ENCODE measurements around the gene IL18. TPM values are rescaled to one million over a fixed set of nuclear protein-coding genes. Genes with fewer than 3 reads are reported as not detected.

Gene IL18
- total RNA-seq, 4 donors from 2014 or later = 5.8 to 7.9 (median 6.8) TPM

DNA sequence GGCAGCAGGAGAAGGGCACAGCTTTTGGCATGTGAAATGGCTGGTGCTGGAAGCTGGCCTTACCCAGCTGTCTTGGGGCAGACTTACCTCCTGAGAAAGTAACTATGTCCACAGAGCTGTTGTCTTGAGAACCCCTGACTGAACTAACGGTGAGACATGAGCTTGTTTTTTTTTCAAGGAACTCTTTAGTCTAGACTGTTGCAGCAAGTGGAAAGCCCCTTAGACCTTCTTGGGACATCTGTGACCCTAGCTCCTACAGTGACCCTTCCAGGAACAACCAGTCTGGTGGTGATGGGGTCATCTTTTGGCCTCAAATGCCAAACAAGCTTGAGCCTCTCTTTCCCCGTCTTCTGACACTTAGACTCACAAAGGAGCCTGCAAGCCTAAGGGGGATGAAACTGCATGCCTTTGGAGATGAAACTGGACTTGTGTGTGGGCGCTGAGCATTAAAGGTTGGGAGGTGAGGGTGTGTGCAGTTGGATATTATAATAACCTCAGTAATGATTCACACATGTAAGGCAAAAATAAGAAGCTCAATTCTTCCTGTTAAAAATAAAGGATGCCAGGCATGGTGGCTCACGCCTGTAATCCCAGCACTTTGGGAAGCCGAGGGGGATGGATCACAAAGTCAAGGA is 41.8 kb downstream of the IL18 start:
- Histone ChIP-seq H3K27me3 (no peaks in the 10 kb centered on the region), H3K4me3 (no peak overlapping the region), H3K4me1 (no peaks in the 10 kb centered on the region), H3K9me3 (no peaks in the 10 kb centered on the region), H3K36me3 (peaks cover 0 to 7% (median 0%) of the 10 kb centered on the region in 4 donors), H3K27ac (replicated peaks in 1 of 4) (no peak overlapping the region)
- intact Hi-C loops (cut with DNase I) = no loop called here
- DNase-seq (ENCODE audit: extremely low spot score) = no peak
- TF ChIP-seq POLR2AphosphoS5 (IDR thresholded peaks at IDR 0.05) (no peak), POLR2A (IDR thresholded peaks at IDR 0.05; ENCODE audit: low read depth) (no peak), EP300 (IDR thresholded peaks at IDR 0.05) (no peak)
- 97% methylated on average over 5 of the region's 5 CpGs for WGBS

DNA sequence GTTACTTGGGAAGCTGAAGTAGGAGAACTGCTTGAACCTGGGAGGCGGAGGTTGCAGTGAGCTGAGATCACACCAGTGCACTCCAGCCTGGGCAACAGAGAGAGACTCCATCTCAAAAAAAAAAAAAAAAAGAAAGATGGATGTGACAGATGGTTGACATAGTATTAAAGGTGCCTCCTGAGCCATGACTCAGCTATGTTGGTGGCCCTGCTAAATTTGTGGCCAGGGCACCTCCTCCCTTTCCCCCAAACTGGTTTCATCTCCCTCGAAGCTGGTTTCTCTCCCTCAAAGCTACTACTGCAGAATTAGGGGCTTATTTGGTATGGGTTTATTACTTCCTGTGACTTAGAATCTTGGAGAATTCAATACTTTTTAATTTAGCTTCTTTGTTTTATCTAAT is 45.7 kb downstream of the IL18 start:
- Histone ChIP-seq H3K27ac (replicated peaks in 1 of 4) (no peak overlapping the region), H3K36me3 (peaks cover 0 to 7% (median 0%) of the 10 kb centered on the region in 4 donors), H3K4me1 (peaks cover 0 to 7% (median 3%) of the 10 kb centered on the region in 4 donors), H3K9me3 (no peaks in the 10 kb centered on the region), H3K27me3 (no peaks in the 10 kb centered on the region), H3K4me3 (no peak overlapping the region)
- WGBS = 83% methylated on average over 2 of the region's 2 CpGs
- TF ChIP-seq, protein P1, sequence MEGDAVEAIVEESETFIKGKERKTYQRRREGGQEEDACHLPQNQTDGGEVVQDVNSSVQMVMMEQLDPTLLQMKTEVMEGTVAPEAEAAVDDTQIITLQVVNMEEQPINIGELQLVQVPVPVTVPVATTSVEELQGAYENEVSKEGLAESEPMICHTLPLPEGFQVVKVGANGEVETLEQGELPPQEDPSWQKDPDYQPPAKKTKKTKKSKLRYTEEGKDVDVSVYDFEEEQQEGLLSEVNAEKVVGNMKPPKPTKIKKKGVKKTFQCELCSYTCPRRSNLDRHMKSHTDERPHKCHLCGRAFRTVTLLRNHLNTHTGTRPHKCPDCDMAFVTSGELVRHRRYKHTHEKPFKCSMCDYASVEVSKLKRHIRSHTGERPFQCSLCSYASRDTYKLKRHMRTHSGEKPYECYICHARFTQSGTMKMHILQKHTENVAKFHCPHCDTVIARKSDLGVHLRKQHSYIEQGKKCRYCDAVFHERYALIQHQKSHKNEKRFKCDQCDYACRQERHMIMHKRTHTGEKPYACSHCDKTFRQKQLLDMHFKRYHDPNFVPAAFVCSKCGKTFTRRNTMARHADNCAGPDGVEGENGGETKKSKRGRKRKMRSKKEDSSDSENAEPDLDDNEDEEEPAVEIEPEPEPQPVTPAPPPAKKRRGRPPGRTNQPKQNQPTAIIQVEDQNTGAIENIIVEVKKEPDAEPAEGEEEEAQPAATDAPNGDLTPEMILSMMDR (IDR thresholded peaks at IDR 0.05) = no peak
- TF ChIP-seq POLR2A (IDR thresholded peaks at IDR 0.05; ENCODE audit: low read depth) (no peak), POLR2AphosphoS5 (IDR thresholded peaks at IDR 0.05) (no peak), EP300 (IDR thresholded peaks at IDR 0.05) (no peak)
- intact Hi-C loops (cut with DNase I) = loop anchor here (10.0 kb wide), 1 partner anchor 167 kb away; no protein-coding TSS in a partner anchor
- no peak for DNase-seq (ENCODE audit: extremely low spot score)

DNA sequence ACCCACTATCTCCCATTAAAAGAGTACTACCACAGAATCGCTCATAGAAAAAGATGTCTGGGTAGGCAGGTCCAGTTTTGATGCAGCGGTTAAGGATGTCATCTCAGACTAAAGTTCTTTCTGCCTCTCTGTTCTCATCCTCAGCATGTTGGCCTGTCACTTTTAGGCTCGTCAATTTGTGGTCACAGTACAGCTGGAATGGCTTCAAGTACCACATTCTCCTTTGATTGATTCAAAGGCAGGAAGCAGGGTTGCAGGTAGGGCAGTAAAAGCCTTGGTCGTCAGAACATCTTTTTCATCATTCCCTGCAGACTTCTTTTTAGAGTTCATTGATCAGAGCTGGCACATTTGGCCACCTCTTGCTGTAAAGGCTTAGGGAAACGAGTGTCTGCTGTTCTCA is 48.5 kb downstream of the IL18 start:
- H3K27ac ChIP-seq (replicated peaks in 1 of 4) = no peak overlapping the region
- DNase-seq (ENCODE audit: extremely low spot score) = peak; percentile 10
- intact Hi-C loops (cut with DNase I) = loop anchor here (2.0 to 10.0 kb wide), 2 partner anchors 59 to 169 kb away; partner anchors contain the start of gene BCO2
- peaks cover 0 to 7% (median 0%) of the 10 kb centered on the region in 4 donors for H3K36me3 ChIP-seq
- 82% methylated on average over 5 of the region's 5 CpGs for WGBS
- TF ChIP-seq, protein P1 (IDR thresholded peaks at IDR 0.05) = no peak
- TF ChIP-seq POLR2A (IDR thresholded peaks at IDR 0.05; ENCODE audit: low read depth) = no peak
- TF ChIP-seq EP300 (IDR thresholded peaks at IDR 0.05) = no peak
- no peak for TF ChIP-seq POLR2AphosphoS5 (IDR thresholded peaks at IDR 0.05)
- peaks cover 0 to 7% (median 3%) of the 10 kb centered on the region in 4 donors for H3K4me1 ChIP-seq
- H3K4me3 ChIP-seq = no peak overlapping the region
- H3K27me3 ChIP-seq = no peaks in the 10 kb centered on the region
- no peaks in the 10 kb centered on the region for H3K9me3 ChIP-seq

DNA sequence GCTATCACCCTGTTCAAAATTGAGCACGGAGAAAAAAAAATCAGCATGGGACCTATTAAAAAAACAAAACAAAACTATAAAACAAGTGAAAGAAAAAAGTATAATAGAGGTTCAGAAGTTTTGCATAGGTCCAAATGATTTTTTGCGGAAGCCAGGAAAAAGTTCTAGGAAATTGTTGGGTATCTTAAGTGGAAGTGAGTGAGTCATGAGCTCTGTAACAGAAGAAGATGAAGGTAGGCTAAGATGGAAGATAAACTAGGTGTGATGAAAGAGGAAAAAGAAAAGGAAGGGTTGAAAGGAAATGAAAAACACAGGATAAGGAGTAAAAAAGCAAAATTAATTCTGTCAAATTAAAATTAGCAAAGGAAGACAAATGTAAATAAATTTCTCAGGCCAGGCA is 49.4 kb downstream of the IL18 start:
- Histone ChIP-seq H3K4me3 (no peak overlapping the region), H3K9me3 (no peaks in the 10 kb centered on the region), H3K27ac (replicated peaks in 1 of 4) (no peak overlapping the region), H3K4me1 (peaks cover 0 to 7% (median 3%) of the 10 kb centered on the region in 4 donors), H3K27me3 (no peaks in the 10 kb centered on the region), H3K36me3 (peaks cover 0 to 6% (median 0%) of the 10 kb centered on the region in 4 donors)
- WGBS = 95% methylated on average over 2 of the region's 2 CpGs
- DNase-seq (ENCODE audit: extremely low spot score) = no peak
- intact Hi-C loops (cut with DNase I) = loop anchor here (2.0 to 10.0 kb wide), 2 partner anchors 60 to 170 kb away; partner anchors contain the start of gene BCO2
- no peak for TF ChIP-seq POLR2A (IDR thresholded peaks at IDR 0.05; ENCODE audit: low read depth)
- no peak for TF ChIP-seq POLR2AphosphoS5 (IDR thresholded peaks at IDR 0.05)
- no peak for TF ChIP-seq EP300 (IDR thresholded peaks at IDR 0.05)
- TF ChIP-seq, protein P1 (IDR thresholded peaks at IDR 0.05) = no peak

DNA sequence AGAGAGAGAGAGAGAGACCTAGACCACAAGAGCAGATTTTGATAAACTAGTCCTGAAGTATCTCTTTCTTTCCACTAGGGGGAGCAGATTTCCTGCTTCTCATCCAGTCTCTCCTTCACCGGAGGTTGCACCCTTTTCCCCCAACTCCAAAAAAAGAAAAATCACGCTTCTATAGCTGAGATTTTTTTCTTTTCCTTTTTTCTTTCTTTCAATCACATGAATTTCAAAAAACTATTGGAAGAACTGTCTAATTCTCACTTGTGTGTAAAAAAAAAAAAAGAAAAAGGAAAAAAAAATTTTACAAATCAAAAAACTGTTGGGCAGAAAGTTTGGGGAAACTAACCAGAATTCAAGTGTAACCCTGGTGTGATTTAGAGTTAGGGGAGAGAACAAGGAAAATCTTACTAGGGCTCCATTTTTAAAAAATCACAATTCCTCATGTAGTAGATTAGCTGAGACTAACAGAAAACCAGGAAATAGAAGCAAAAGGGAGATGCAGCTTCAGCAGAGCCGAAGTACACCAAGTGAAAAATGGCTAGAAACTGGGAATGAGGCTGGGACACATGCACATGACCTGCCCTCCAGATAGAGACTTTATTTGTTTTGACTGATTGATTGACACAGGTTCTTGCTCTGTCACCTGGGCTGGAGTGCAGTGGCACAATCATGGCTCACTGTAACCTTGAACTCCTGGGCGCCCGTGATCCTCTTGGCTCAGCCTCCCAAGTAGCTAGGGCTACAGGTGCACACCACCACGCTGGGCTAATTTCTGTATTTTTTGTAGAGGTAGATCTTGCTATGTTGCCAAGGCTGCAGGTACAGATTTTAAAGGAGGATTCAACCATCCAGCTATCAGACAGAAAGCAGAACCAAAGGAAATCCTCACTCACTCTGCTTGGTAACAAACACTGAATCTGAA is 50.1 kb downstream of the IL18 start:
- intact Hi-C loops (cut with DNase I) = loop anchor here (2.0 to 10.0 kb wide), 2 partner anchors 61 to 171 kb away; partner anchors contain the start of gene BCO2
- H3K9me3 ChIP-seq = no peaks in the 10 kb centered on the region
- no peak for DNase-seq (ENCODE audit: extremely low spot score)
- H3K27ac ChIP-seq (replicated peaks in 1 of 4) = no peak overlapping the region
- TF ChIP-seq POLR2AphosphoS5 (IDR thresholded peaks at IDR 0.05) = no peak
- TF ChIP-seq, protein P1 (IDR thresholded peaks at IDR 0.05) = peak; percentile 63 to 74 (median 71)
- WGBS = 60% methylated on average over 6 of the region's 6 CpGs
- H3K4me3 ChIP-seq = no peak overlapping the region
- peaks cover 0 to 6% (median 0%) of the 10 kb centered on the region in 4 donors for H3K36me3 ChIP-seq
- H3K4me1 ChIP-seq = peaks cover 0 to 7% (median 3%) of the 10 kb centered on the region in 4 donors
- no peaks in the 10 kb centered on the region for H3K27me3 ChIP-seq

Measured in esophagus muscularis mucosa (tissue), 4 donors.